T47D (cell line): ENCODE results near the gene FAF2.
"Not testable (repeated sequence)": the region's sequence is repeated elsewhere in the genome, so short reads cannot be mapped to it uniquely, and the experiment has no call there.

ENCODE experiments used
- DNase-seq, 2 experiments: peaks; one replicate each; pipeline versions ENCODE4 v3.0.0 to v3.0.0-alpha.2; 2011 to 2012; ENCODE audit warnings: low read depth in 1 of 2, low spot score in 1 of 2
- JUND ChIP-seq: IDR thresholded peaks from 2 replicates; pipeline ENCODE4 v1.6.1; 2012; ENCODE audit warnings: low read depth
- in situ Hi-C: cut with HindIII; loops from 2 replicates; pipeline ENCODE4 v1.10.0; 2016; ENCODE audit warnings: low sequenced_read_pairs, low pct_unique_long_range_greater_than_20kb

Gene FAF2

DNA sequence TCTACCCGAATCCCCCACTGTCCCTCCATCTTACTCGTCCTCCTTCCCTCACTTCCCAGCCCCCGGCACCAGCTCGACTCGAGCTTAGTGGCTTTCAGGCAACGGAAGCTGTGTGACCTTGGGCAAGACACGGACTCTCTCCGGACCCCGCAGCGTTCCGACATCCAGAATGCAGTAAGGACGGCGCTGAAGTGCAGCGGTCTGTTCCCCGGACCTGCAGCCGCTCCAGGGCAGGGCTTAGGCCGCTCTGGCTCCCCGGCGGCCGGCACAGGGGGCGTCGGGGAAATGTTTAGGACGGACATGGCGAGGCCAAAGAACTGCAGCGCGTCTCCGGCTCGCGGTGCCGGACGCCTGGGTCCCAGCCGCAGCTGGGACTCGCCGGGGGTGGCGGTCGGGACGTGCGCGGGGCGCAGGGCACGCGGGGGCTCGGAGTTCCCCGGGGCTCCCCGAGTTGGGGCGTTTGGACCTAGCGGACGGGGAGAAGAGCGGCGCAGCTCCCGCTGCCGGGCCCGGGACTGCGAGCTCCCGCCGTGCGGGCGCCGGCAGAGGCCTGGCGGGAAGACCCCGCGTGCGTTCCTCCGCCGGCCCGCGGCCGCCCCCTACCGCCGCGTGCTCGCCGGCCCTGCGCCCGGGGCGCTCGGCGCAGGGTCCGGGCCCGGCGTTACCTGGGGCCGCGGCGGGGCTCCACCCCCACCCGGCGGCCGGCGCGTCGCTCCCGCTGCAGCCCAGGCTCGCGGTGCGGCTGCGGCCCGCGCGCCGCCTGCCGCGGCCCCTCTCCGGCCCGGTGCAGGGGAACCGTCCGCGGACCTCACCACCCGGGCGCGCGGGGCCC is 94.6 kb downstream of the FAF2 start:
- no peak for TF ChIP-seq JUND
- peak in 1 of 2 experiments; percentile 39 for DNase-seq
- in situ Hi-C loops, result no loop called here

DNA sequence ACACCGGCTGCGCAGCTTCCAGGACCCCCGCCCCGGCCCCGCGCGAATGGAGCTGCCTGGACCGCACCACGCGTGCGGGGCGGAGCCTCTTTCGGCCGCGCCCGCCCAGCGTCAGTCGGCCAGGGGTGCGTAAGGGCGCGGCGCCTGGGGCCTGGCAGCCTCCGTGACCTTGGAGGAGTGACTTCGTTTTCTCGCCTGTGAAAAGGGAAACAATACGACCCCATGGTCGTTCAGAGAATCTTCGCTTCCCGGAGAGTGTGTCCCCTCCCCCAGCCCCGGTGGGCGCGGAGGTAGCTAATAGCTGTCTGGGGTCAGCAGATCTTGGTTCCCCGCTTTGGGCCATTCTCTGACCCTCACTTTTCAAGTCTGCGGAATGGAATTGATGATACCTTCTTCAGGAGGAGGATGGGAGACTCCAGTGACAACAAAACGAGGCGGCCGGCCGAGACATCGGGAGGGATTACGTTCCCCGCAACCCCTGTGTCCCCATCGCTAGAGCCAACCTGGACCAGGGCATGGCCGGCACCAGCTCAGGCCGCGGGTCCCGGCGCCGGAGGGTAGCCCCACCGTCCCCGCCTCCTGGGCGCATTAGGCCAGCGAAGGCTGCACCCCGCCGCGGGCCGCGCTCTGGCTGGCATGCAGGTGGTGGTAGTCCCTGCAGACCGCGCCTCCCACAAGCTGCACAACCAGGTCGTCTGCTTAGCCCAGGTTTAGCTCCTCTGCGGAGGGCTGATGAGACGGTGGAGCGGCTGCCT is 95.4 kb downstream of the FAF2 start:
- no peak for TF ChIP-seq JUND
- DNase-seq, result peak; percentile 63 to 84
- in situ Hi-C loops, result no loop called here

DNA sequence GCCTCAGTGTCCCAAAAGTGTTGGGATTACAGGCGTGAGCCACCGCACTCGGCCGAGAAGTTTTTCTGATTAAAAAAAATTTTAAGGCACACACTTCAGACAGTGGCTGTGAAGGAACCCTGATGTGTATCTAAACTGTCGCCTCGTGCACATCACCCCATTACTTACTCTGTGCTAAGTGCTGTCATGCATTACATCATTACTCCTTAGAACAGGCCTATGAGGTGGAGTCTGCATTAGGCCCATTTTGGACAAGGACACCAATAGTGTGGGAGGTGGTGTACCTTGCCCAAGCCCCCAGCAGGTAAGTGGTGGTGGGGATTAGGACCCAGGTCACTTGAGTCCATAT is 97.2 kb downstream of the FAF2 start:
- in situ Hi-C loops, result no loop called here
- no peak for DNase-seq
- no peak for TF ChIP-seq JUND

DNA sequence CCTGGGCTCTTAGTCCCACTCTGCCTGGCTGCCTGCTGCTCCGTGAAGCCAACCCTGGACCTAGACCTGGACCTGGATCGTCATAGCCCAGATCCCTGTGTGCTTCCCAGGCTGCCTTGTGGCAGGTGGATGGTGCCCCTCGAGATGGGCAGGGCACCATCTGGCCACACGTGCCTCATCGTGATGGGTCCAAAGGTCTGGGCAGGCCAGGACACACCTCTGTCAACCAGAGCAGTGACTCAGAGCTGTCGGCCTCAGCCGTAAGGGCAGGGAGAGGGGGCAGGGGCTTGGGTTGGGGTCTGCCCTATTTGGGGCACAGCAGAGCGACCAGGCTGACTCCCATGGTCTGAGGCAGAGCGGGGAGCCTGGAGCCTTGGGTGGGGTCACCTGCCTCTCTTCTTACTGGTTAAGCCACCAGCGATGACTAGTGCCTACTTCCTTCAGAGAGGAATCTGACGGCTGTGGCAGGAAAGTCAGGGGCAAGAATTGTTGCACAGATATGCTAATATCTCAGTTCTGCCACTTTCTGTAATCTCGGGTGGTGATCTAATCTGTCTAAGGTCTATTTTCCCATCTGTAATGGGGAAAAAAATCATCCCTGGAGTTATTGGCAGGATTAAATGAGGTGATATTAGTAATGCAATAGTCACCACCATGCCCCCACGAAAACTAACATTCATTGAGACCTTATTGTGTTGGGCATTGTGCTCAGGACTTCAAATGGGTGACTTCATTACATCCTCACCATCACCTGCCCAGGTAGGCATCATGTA is 97.7 kb downstream of the FAF2 start:
- in situ Hi-C loops, result no loop called here
- DNase-seq, result no peak
- no peak for TF ChIP-seq JUND

DNA sequence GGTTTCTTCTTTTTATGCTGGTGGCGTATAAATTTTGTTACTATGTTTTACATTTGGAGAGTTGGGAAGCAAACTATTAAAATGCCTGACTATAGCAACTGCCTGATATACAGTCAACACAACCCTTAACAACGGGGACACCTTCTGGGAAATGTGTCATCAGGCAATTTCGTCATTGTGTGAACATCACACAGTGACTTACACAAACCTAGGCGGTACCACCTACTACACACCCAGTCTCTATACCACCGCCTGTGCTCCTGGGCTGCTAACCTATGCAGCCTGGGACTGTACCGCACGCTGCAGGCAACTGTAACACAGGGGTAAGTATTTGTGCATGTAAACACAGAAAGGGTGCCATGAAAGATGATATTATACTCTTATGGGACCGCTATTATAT is 99.6 kb downstream of the FAF2 start:
- in situ Hi-C loops, result no loop called here
- no peak for DNase-seq
- TF ChIP-seq JUND, result no peak

DNA sequence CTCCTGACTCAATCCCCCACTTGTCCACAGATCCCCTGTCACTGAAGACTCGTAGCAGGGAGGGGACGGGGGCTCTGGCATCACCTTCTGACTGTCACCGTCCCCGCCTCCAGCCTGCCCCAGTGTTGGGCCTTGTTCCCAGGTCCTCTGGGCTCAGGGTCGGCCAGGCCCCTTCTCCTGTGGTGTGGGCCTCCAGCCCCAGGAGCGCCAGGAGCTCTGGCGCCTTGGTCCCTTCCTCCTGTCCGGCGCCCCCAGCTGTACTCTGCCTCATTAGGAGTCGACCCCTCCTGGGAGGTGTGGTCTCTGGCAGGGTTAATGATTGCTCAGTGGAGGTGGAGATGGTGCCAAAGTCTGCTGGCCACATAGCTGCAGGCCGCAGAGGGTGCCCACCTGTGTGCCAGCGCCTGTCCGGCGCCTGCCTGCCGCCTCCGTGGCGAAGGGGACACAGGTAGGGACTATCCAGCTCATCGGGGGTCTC is 100.8 kb downstream of the FAF2 start, which contains the start of gene CDHR2:
Gene CDHR2 (plus strand): TSS at position 376 of the 478 bp plus-strand sequence. CDS start 16,011 bp downstream, outside the sequence.
- in situ Hi-C loops, result no loop called here
- no peak for DNase-seq
- no peak for TF ChIP-seq JUND

DNA sequence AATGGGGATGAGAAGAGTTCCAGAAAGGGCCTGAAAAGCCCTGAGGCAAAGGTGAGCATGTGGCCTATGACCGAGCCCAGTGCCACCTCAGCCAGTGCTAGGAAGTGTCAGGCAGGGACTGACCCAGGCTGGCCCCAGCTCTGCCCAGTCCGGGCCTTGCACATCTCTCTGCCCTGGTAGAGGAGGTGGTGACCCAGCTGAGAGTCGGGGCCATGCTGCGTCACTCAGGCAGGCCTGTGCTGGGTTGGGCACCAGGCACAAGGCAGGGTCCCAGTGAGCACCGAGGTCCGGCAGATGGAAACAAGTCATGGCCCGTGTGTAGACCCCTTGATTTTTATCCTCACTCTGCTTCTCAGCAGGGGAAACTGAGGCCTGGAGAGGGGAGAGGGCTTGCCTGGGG is 101.7 kb downstream of the FAF2 start:
- in situ Hi-C loops, result no loop called here
- no peak for DNase-seq
- TF ChIP-seq JUND, result no peak

DNA sequence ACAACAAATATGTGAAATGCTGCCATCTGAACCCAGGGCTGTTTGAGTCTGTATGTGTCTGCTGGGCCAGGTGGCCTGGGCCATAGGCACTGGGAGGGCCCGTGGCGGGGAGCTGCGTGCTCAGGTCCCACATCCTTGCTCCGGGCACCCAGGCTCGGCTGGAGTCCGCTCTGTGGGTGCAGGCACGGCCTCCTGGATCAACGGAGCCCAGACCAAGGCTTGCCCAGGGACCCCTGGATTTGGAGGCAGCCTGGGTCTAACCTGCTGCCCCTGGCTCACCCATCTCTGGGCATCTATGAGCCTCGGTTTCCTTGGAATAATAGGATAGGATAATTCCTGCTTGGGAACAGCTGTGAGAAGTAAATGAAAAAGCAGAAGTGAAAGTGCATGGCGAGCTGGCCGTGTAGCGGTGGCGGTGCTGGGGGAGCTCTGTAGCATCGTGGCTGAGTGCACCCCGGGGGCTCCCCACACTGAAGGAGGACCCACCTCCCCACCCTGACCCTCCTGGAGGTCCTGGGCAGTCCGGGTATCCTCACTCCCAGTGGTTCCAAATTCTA is 102.2 kb downstream of the FAF2 start:
- in situ Hi-C loops, result no loop called here
- TF ChIP-seq JUND, result no peak
- DNase-seq, result no peak

DNA sequence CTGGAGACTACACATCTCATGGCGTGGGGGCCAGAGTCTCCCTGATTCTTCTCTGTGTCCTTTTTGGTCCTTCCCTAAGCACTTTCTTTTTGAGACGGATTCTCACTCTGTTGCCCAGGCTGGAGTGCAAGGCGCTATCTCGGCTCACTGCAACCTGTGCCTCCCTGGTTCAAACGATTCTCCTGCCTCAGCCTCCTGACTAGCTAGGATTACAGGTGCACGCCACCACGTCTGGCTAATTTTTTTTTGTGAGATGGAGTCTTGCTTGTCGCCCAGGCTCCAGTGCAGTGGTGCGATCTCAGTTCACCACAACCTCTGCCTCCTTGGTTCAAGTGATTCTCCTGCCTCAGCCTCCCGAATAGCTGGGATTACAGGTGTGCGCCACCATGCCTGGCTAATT is 102.8 kb downstream of the FAF2 start:
- DNase-seq, in situ Hi-C loops: not testable (repeated sequence)

DNA sequence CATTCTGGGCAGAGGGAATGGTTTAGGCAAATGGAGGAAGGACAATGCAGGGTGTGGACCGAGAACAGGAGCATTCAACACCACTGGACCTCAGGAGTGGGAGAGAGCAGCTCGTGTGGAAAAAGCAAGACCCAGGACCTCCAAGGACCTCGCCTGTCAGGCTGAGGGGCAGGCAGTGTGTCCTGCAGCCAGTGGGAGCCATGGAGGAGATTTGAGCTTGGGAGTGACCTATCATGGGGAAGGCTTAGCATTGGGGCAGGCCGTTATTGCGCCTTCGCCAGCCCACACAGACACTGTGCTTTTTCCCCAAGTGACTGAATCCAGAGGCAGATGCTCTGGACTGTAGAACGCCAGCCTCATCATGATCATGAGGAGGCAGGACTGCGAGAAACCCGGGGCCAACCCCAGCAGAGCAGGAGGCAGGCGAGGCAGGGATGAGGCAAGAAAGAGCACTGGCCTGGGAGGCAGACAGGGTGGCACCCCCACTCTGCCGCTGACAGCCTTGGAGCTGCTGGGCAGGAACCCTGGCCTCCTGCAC is 104.2 kb downstream of the FAF2 start:
- TF ChIP-seq JUND, result no peak
- no peak for DNase-seq
- in situ Hi-C loops, result no loop called here

DNA sequence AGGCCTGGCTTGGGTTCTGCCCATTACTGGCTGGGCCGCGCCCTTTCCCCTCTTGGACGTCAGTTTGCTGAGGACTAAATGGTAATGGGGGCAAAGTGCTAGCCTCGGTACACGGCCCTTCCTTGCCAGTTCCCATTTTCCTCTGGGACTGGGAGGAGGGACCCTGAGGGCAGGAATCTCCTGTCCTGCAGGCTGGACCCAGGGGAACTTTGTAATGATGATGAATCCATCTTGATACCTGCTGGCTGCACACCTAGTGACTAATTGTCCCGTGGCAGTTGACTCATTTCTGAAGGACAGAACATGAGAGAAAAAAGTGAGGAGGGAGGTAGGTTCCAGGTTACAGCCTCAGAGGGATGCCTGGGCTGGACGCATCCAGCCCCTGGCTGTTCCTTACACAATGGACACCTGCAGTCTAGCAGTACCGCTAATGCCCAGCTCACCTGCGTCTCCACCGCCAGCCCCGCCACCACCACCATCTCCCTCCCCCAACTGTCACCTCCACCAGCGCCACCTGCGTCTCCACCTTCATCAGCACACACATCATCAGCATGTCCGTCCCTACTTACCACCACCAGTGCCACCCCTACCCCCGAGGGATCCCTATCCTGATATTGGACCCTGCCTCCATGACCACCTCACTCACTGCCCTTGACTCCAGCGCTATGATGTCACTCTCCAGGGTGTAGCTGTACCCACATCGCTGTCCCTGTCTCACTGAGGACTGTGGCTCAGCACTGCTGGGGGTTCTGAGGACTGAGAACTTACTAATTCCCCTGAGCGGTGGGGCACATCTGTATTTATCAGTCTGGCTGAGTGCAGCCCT is 105.3 kb downstream of the FAF2 start:
- no peak for TF ChIP-seq JUND
- no peak for DNase-seq
- in situ Hi-C loops, result no loop called here
